HCT116 (cell line): ENCODE measurements around the gene LTB4R2.

Experiments
- CTCF ChIP-seq, 3 experiments: fragments of 200-600 bp in 1 of 3; sonication (generic) in 1 of 3; IDR thresholded peaks in 2 of 3; conservative IDR thresholded peaks in 1 of 3; 2 replicates each; pipeline ENCODE4 v1.5.1; 2012 to 2017; ENCODE audit warnings: low read depth in 2 of 3, low read length in 2 of 3, antibody characterized with exemption in 1 of 3, borderline replicate concordance in 1 of 3, control low read depth in 1 of 3, mild to moderate bottlenecking in 1 of 3, mixed read lengths in 1 of 3, mixed run types in 1 of 3, moderate library complexity in 1 of 3; ENCODE audit not compliant: insufficient read depth in 1 of 3
- MAX ChIP-seq: IDR thresholded peaks from 2 replicates; pipeline ENCODE4 v1.6.1; 2012
- POLR2A ChIP-seq: IDR thresholded peaks from 2 replicates; pipeline ENCODE4 v1.7.0; 2011; ENCODE audit warnings: borderline replicate concordance; ENCODE audit not compliant: insufficient read depth, insufficient read length; ENCODE audit errors: extremely low read depth
- SP1 ChIP-seq: IDR thresholded peaks from 2 replicates; pipeline ENCODE4 v1.6.1; 2012; ENCODE audit warnings: low read depth
- YY1 ChIP-seq: IDR thresholded peaks from 2 replicates; pipeline ENCODE4 v1.6.1; 2011; ENCODE audit warnings: low read length, low read depth, moderate library complexity, mild to moderate bottlenecking; ENCODE audit not compliant: insufficient replicate concordance; ENCODE audit errors: extremely low read depth

- TF ChIP-seq POLR2A (no peak), CTCF (IDR thresholded peaks at IDR 0.05 in 2 of 3, conservative IDR thresholded peaks at IDR 0.05 in 1 of 3; ENCODE audit: borderline replicate concordance in 1 of 3, insufficient read depth in 1 of 3, low read depth in 2 of 3, low read length in 2 of 3) (no peak), SP1 (no peak), MAX (no peak), YY1 (no peak)
Measured at GRCh38 chr14:24280797-24281460, 29.0 kb upstream of the LTB4R2 start.
